ENCODE data around the gene NOSTRIN. TPM values are rescaled to one million over a fixed set of nuclear protein-coding genes. Genes with fewer than 3 reads are reported as not detected.
"Not testable (repeated sequence)": the region's sequence is repeated elsewhere in the genome, so short reads cannot be mapped to it uniquely, and the experiment has no call there.

The NOSTRIN gene
- polyA plus RNA-seq, 3 donors: not detected

- H3K27me3 Mint-ChIP-seq (ENCODE audit: low read depth in 3 of 3): peaks cover 0 to 1% (median 0%) of the 10 kb centered on the region in 3 donors
Observed at GRCh38 chr2:168790226-168790902, 12.1 kb upstream of the NOSTRIN start.

GRCh38 chr2:168791140-168791539 lies 11.3 kb upstream of the NOSTRIN start:
- H3K4me3 Mint-ChIP-seq; H3K9me3 ChIP-seq (replicated peaks in 1 of 2; ENCODE audit: control insufficient read depth in 1 of 2, insufficient read depth in 1 of 2, low read length in 2 of 2); H3K36me3 Mint-ChIP-seq; H3K27me3 Mint-ChIP-seq (ENCODE audit: low read depth in 3 of 3); H3K27me3 ChIP-seq (ENCODE audit: control insufficient read depth in 2 of 2, insufficient read depth in 2 of 2, low read length in 2 of 2); H3K4me2 ChIP-seq (replicated peaks; ENCODE audit: extremely low read depth, low read length, poor library complexity, severe bottlenecking); H3K9ac ChIP-seq (ENCODE audit: insufficient read depth, low read length, poor library complexity, severe bottlenecking); H4K20me1 ChIP-seq (ENCODE audit: insufficient read depth, low read length); H3K27ac Mint-ChIP-seq; H3K79me2 ChIP-seq (ENCODE audit: insufficient read depth, low read length); H3K36me3 ChIP-seq (replicated peaks in 1 of 2; ENCODE audit: control insufficient read depth in 1 of 2, insufficient read depth in 2 of 2, low read length in 2 of 2); H3K27ac ChIP-seq (ENCODE audit: low read depth in 1 of 2, low read length in 2 of 2); H3K4me3 ChIP-seq (replicated peaks in 1 of 3; ENCODE audit: low read depth in 2 of 3, low read length in 3 of 3); H3K4me1 ChIP-seq (ENCODE audit: control insufficient read depth in 1 of 2, insufficient read depth in 2 of 2, low read length in 2 of 2); intact Hi-C loops (cut with micrococcal nuclease); H3K4me1 Mint-ChIP-seq; DNase-seq; H2AFZ ChIP-seq (ENCODE audit: insufficient read depth, low read depth, low read length, poor library complexity, severe bottlenecking); H3K9me3 Mint-ChIP-seq: not testable (repeated sequence)
- WGBS (ENCODE audit: insufficient coverage): no CpG with 5 or more reads among the region's 2 CpGs

More at GRCh38 chr2:168790226-168790902, 12.1 kb upstream of the NOSTRIN start:
- no peak overlapping the region for H3K4me3 Mint-ChIP-seq
- peaks cover 0 to 4% (median 0%) of the 10 kb centered on the region in 7 donors for H3K9me3 Mint-ChIP-seq
- 97% methylated on average over 4 of the region's 5 CpGs for WGBS (ENCODE audit: insufficient coverage)
- no peaks in the 10 kb centered on the region for H3K36me3 Mint-ChIP-seq
- no peaks in the 10 kb centered on the region for H3K4me1 Mint-ChIP-seq
- Histone ChIP-seq H3K4me3 (replicated peaks in 1 of 3; ENCODE audit: low read depth in 2 of 3, low read length in 3 of 3) (no peak overlapping the region), H2AFZ (ENCODE audit: insufficient read depth, low read depth, low read length, poor library complexity, severe bottlenecking) (no peak overlapping the region), H3K27me3 (ENCODE audit: control insufficient read depth in 2 of 2, insufficient read depth in 2 of 2, low read length in 2 of 2) (no peaks in the 10 kb centered on the region), H3K36me3 (replicated peaks in 1 of 2; ENCODE audit: control insufficient read depth in 1 of 2, insufficient read depth in 2 of 2, low read length in 2 of 2) (no peaks in the 10 kb centered on the region), H3K4me1 (ENCODE audit: control insufficient read depth in 1 of 2, insufficient read depth in 2 of 2, low read length in 2 of 2) (no peaks in the 10 kb centered on the region), H3K9me3 (replicated peaks in 1 of 2; ENCODE audit: control insufficient read depth in 1 of 2, insufficient read depth in 1 of 2, low read length in 2 of 2) (no peaks in the 10 kb centered on the region), H4K20me1 (ENCODE audit: insufficient read depth, low read length) (no peaks in the 10 kb centered on the region), H3K79me2 (ENCODE audit: insufficient read depth, low read length) (no peaks in the 10 kb centered on the region), H3K9ac (ENCODE audit: insufficient read depth, low read length, poor library complexity, severe bottlenecking) (no peak overlapping the region), H3K27ac (ENCODE audit: low read depth in 1 of 2, low read length in 2 of 2) (no peak overlapping the region), H3K4me2 (replicated peaks; ENCODE audit: extremely low read depth, low read length, poor library complexity, severe bottlenecking) (no peak overlapping the region)
- H3K27ac Mint-ChIP-seq: no peak overlapping the region
- intact Hi-C loops (cut with micrococcal nuclease): no loop called here
- no peak for TF ChIP-seq CTCF (IDR thresholded peaks at IDR 0.05)
- no peak for DNase-seq
